Neuronal stem cell (in vitro differentiated cells): ENCODE results near the gene CCR4.
A peak's percentile ranks its signal among the peaks of the same experiment; 100 is the strongest.
"Not testable (repeated sequence)": the region's sequence is repeated elsewhere in the genome, so short reads cannot be mapped to it uniquely, and the experiment has no call there.

Experiments used
- DNase-seq: peaks from one replicate; pipeline ENCODE4 v3.0.0-alpha.2; 2013; ENCODE audit warnings: low spot score
- H2AFZ ChIP-seq: one replicate; pipeline ENCODE4 v1.6.1; 2013; ENCODE audit warnings: mild to moderate bottlenecking, low read length, inconsistent platforms
- H2AK5ac ChIP-seq: 2 replicates; pipeline ENCODE4 v1.6.1; 2013; ENCODE audit warnings: low read depth, mild to moderate bottlenecking, inconsistent platforms, low read length, moderate library complexity, mixed read lengths
- H2BK120ac ChIP-seq: 2 replicates; pipeline ENCODE4 v1.6.1; 2013; ENCODE audit warnings: low read depth, mild to moderate bottlenecking, inconsistent platforms, low read length, moderate library complexity, mixed read lengths
- H2BK12ac ChIP-seq: one replicate; pipeline ENCODE4 v1.6.1; 2013; ENCODE audit warnings: low read length, inconsistent platforms
- H2BK15ac ChIP-seq: 2 replicates; pipeline ENCODE4 v1.6.1; 2013; ENCODE audit warnings: mild to moderate bottlenecking, low read length, inconsistent platforms, mixed read lengths
- H2BK5ac ChIP-seq: one replicate; pipeline ENCODE4 v1.6.1; 2013; ENCODE audit warnings: inconsistent platforms, mild to moderate bottlenecking, low read length, moderate library complexity
- H3K14ac ChIP-seq: one replicate; pipeline ENCODE4 v1.6.1; 2013; ENCODE audit warnings: low read length, inconsistent platforms
- H3K18ac ChIP-seq: 2 replicates; pipeline ENCODE4 v1.6.1; 2013; ENCODE audit warnings: low read length, inconsistent platforms
- H3K23ac ChIP-seq: 2 replicates; pipeline ENCODE4 v1.6.1; 2013; ENCODE audit warnings: low read depth, mild to moderate bottlenecking, mixed read lengths, low read length, inconsistent platforms; ENCODE audit not compliant: poor library complexity
- H3K27ac ChIP-seq: replicated peaks from 3 replicates; pipeline ENCODE4 v1.5.1; 2013; ENCODE audit warnings: low read length, inconsistent platforms
- H3K27me3 ChIP-seq, 3 experiments: 2 replicates each; pipeline ENCODE4 v1.6.1; 2013; ENCODE audit warnings: low read length in 3 of 3, mild to moderate bottlenecking in 2 of 3, inconsistent platforms in 1 of 3, low read depth in 1 of 3, mixed read lengths in 1 of 3, moderate library complexity in 1 of 3; ENCODE audit not compliant: control insufficient read depth in 3 of 3, insufficient read depth in 3 of 3
- H3K36me3 ChIP-seq, 2 donors: replicated peaks in 1 of 2; 2 replicates each; pipeline ENCODE4 v1.6.1; 2013; ENCODE audit warnings: low read length in 2 of 2; ENCODE audit not compliant: control insufficient read depth in 2 of 2, insufficient read depth in 2 of 2
- H3K4ac ChIP-seq: 2 replicates; pipeline ENCODE4 v1.6.1; 2013; ENCODE audit warnings: inconsistent platforms, mild to moderate bottlenecking, low read length, moderate library complexity
- H3K4me1 ChIP-seq, 2 donors: 1 replicate in 1 of 2; 2 replicates in 1 of 2; pipeline ENCODE4 v1.6.1; 2013; ENCODE audit warnings: low read length in 2 of 2, low read depth in 1 of 2; ENCODE audit not compliant: control insufficient read depth in 2 of 2, insufficient read depth in 1 of 2
- H3K4me2 ChIP-seq: one replicate; pipeline ENCODE4 v1.6.1; 2013; ENCODE audit warnings: mild to moderate bottlenecking, low read length, inconsistent platforms; ENCODE audit not compliant: insufficient read depth, poor library complexity, severe bottlenecking
- H3K4me3 ChIP-seq, 2 donors: 2 replicates each; pipeline ENCODE4 v1.5.1; 2013; ENCODE audit warnings: low read length in 2 of 2, mild to moderate bottlenecking in 2 of 2, inconsistent platforms in 1 of 2, moderate library complexity in 1 of 2
- H3K79me1 ChIP-seq: one replicate; pipeline ENCODE4 v1.6.1; 2013; ENCODE audit warnings: low read depth, mild to moderate bottlenecking, inconsistent platforms, low read length, moderate library complexity
- H3K9ac ChIP-seq: one replicate; pipeline ENCODE4 v1.6.1; 2013; ENCODE audit warnings: mild to moderate bottlenecking, low read depth, low read length, inconsistent platforms; ENCODE audit not compliant: poor library complexity
- H3K9me3 ChIP-seq, 2 donors: replicated peaks in 1 of 2; 2 replicates each; pipeline versions ENCODE3 to v1.6.1; 2013; ENCODE audit warnings: low read length in 2 of 2, mild to moderate bottlenecking in 2 of 2, inconsistent platforms in 1 of 2, low read depth in 1 of 2, mixed read lengths in 1 of 2, moderate library complexity in 1 of 2; ENCODE audit not compliant: control insufficient read depth in 2 of 2, insufficient read depth in 1 of 2
- H4K8ac ChIP-seq: one replicate; pipeline ENCODE4 v1.6.1; 2013; ENCODE audit warnings: low read depth, mild to moderate bottlenecking, inconsistent platforms, low read length, moderate library complexity
- H4K91ac ChIP-seq: one replicate; pipeline ENCODE4 v1.6.1; 2013; ENCODE audit warnings: low read length, low read depth, mild to moderate bottlenecking, inconsistent platforms; ENCODE audit not compliant: poor library complexity
- WGBS, 2 donors: extraction: QIAGEN DNeasy Blood & Tissue Kit; methylation state at CpG; one replicate each; pipeline ENCODE4 v1.1.7; 2013; ENCODE audit warnings: missing lambda C conversion rate in 2 of 2, mixed read lengths in 1 of 2; ENCODE audit not compliant: insufficient read length in 2 of 2, insufficient replicate concordance in 1 of 2; ENCODE audit errors: extremely low coverage in 2 of 2; 5-methylcytosine and 5-hydroxymethylcytosine counted together

The CCR4 gene

DNA sequence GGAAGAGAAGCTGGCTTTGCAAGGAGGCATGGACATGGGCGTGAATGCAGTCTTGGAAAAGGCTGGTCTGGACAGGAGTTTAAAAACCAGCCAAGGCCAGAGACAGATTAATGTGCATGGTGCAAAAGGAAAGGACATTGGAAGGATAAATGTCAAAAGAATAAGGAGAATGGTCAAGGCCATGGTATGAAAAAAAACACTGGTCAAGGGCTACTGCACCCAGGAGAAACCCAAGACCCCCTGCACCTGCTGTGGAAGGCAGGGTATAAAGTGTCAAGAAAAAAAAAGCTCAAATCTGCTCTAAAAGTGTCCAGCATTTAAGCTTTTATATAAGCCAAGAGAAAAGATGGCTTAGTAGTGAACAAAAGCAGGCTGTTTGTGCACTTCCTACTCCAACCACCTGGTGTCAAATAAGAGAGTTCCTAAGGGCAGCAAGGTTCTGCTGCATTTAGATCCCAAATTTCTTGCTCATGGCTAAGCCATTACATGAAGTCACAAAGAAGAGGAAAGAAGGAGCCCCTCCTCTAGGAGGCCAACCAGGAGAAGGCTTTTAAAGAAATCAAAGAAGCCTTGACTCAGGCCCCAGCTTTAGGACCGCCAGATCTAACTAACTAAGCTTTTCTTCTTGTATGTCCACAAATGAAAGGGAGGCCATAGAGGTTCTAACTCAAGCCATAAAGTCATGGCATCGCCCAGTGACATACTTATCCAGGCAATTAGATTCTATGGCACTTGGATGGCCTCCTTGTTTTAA lies 16.9 kb downstream of the CCR4 start:
- Histone ChIP-seq H3K27me3 (no peaks in the 10 kb centered on the region), H3K36me3 (no peaks in the 10 kb centered on the region), H3K79me1 (no peaks in the 10 kb centered on the region), H3K4me3 (no peak overlapping the region), H2AFZ (no peak overlapping the region), H4K91ac (no peak overlapping the region), H3K9ac (peak overlapping the region; percentile 45), H2BK12ac (no peak overlapping the region), H2BK5ac (no peak overlapping the region), H3K18ac (no peak overlapping the region), H2BK15ac (no peak overlapping the region), H3K4me2 (no peak overlapping the region), H3K23ac (no peak overlapping the region), H4K8ac (no peak overlapping the region), H3K4me1 (no peaks in the 10 kb centered on the region), H2BK120ac (no peak overlapping the region), H3K14ac (no peak overlapping the region), H3K27ac (no peak overlapping the region), H2AK5ac (no peak overlapping the region), H3K4ac (no peak overlapping the region), H3K9me3 (peaks cover 4 to 10% of the 10 kb centered on the region in 2 donors)
- no CpG with 5 or more reads among the region's 3 CpGs for WGBS, 2 donors
- no peak for DNase-seq

DNA sequence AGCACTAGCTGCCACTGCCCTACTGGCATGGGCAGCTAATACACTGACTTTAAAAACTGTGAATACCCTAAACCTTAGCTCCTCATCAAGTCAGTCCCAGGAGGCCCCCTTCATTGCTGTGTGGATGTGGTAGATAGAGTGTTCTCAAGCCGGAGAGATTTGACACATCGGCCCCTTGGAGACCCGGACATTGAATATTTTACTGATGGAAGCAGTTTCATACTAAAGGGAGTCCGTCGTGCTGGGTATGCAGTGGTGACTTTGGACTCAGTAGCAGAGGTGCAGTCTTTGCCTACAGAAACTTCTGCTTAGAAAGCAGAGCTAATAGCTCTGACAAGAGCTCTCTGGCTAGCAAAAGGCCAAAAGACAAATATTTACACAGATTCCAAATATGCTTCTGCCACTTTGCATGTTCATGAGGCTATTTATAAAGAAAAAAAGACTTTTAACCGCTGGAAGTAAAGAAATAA lies 17.5 kb downstream of the CCR4 start:
- Histone ChIP-seq H4K8ac (no peak overlapping the region), H3K4ac (no peak overlapping the region), H2BK15ac (no peak overlapping the region), H3K18ac (no peak overlapping the region), H3K4me1 (no peaks in the 10 kb centered on the region), H2BK120ac (no peak overlapping the region), H2AFZ (no peak overlapping the region), H3K36me3 (no peaks in the 10 kb centered on the region), H3K27me3 (no peaks in the 10 kb centered on the region), H2AK5ac (no peak overlapping the region), H3K27ac (no peak overlapping the region), H2BK12ac (no peak overlapping the region), H3K79me1 (no peaks in the 10 kb centered on the region), H3K9me3 (peaks cover 4 to 10% of the 10 kb centered on the region in 2 donors), H3K9ac (no peak overlapping the region), H3K4me2 (no peak overlapping the region), H3K23ac (no peak overlapping the region), H3K4me3 (no peak overlapping the region), H3K14ac (no peak overlapping the region), H2BK5ac (no peak overlapping the region), H4K91ac (no peak overlapping the region)
- WGBS, 2 donors: no CpG with 5 or more reads among the region's 6 CpGs
- no peak for DNase-seq

DNA sequence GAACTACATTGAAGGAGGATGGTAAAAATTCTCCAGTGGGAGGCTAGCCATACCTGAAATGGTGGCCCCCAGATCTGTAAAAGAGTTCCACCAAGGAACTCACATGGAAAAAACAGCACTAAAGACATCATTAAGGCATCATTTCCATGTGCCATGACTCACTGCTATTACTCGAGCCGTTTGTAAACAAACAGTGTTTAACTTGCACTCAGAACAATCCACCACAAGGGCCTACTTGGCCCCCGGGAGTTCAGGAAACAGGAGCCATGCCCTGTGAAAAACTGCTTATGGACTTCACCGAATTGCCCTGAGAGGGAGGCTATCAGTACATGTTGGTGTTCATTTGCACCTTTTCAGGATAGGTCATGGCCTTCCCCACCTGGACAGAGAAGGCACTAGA lies 18.2 kb downstream of the CCR4 start:
- Histone ChIP-seq H3K14ac (no peak overlapping the region), H3K4ac (no peak overlapping the region), H3K23ac (no peak overlapping the region), H3K4me3 (no peak overlapping the region), H3K79me1 (no peaks in the 10 kb centered on the region), H3K9me3 (peaks cover 4 to 10% of the 10 kb centered on the region in 2 donors), H3K18ac (no peak overlapping the region), H4K91ac (no peak overlapping the region), H3K4me2 (no peak overlapping the region), H2AK5ac (no peak overlapping the region), H2BK120ac (no peak overlapping the region), H4K8ac (no peak overlapping the region), H3K27me3 (no peaks in the 10 kb centered on the region), H3K4me1 (no peaks in the 10 kb centered on the region), H3K27ac (no peak overlapping the region), H3K36me3 (no peaks in the 10 kb centered on the region), H2BK12ac (no peak overlapping the region), H2BK5ac (no peak overlapping the region), H2AFZ (no peak overlapping the region), H2BK15ac (no peak overlapping the region), H3K9ac (no peak overlapping the region)
- WGBS, 2 donors: no CpG with 5 or more reads among the region's 4 CpGs
- DNase-seq: no peak

DNA sequence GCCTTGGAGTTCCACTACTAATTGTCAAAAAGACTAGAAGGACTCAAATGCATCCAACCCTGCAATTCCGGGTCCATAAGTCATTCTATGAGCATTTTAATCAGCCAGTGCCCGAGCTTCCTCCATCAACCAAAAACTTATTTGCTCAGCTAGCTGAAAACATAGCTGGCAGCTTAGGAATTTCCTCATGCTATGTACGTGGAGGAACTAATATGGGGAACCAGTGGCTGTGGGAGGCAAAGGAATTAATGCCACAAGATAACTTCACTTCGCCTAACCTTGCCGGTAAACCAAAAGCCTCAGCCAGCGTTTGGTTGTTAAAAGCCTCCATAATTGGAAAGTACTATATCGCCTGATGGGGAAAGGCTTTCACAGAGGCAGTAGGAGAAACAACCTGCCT lies 19.8 kb downstream of the CCR4 start:
- not testable (repeated sequence) for H3K27me3 ChIP-seq, H3K4me1 ChIP-seq, H3K23ac ChIP-seq, H3K4ac ChIP-seq, H2BK12ac ChIP-seq, H3K9ac ChIP-seq, H3K27ac ChIP-seq, H3K79me1 ChIP-seq, H3K14ac ChIP-seq, H2BK120ac ChIP-seq, H4K91ac ChIP-seq, H2AFZ ChIP-seq, H3K18ac ChIP-seq, H2BK15ac ChIP-seq, H3K4me2 ChIP-seq, H4K8ac ChIP-seq, H3K36me3 ChIP-seq, H3K4me3 ChIP-seq, DNase-seq, H2AK5ac ChIP-seq, H3K9me3 ChIP-seq, H2BK5ac ChIP-seq
- WGBS, 2 donors: no CpG with 5 or more reads among the region's 7 CpGs
